ENCODE measurements around the gene PNKD. TPM values are rescaled to one million over a fixed set of nuclear protein-coding genes. Genes with fewer than 3 reads are reported as not detected.

The PNKD gene
- total RNA-seq, 1 experiment from 2014 or later, result 58.1 TPM

DNA sequence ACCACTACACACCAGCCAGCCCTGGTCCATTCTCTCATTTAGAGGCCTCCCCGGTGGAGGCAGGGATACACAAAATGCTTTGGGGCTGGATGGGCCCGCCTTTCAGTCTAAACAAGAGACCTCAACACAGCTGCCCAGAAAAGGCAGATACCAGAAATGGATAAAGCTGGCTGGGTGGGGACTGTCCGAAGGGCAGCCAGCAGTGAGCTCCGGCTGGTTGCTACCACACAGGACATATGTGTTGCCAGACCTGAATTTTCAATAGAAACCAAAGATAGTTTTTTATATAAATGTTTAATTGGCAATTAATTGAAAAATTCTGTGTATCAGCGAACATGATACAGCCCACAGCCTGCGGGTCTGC, 8.1 kb upstream of the PNKD start:
- H2AFZ ChIP-seq (ENCODE audit: low read depth, low read length, poor library complexity, severe bottlenecking), result no peak overlapping the region
- BruUV-seq (replicated peaks), result no TSS peak
- no peaks in the 10 kb centered on the region for H4K20me1 ChIP-seq (ENCODE audit: insufficient read depth)
- ATAC-seq, result no peak
- POLR2A ChIA-PET, result no interaction called here
- DNase-seq (ENCODE audit: low read depth, low spot score), result no peak
- H3K9ac ChIP-seq (ENCODE audit: low read length), result no peak overlapping the region
- no peak overlapping the region for H3K4me2 ChIP-seq (ENCODE audit: low read length)
- H3K4me1 ChIP-seq (ENCODE audit: control insufficient read depth in 1 of 2, insufficient read depth in 2 of 2, low read length in 2 of 2), result peaks cover 0 to 5% of the 10 kb centered on the region in 2 experiments; a peak in 1 of 4 replicates
- no peaks in the 10 kb centered on the region for H3K27me3 ChIP-seq (ENCODE audit: insufficient read depth, low read length)
- RAD21 ChIA-PET (ENCODE audit: low non-redundant PET in 1 of 2, low total read pairs in 2 of 2, uncharacterized antibody in 2 of 2, unreplicated experiment in 2 of 2), result no interaction called here
- intact Hi-C loops (cut with micrococcal nuclease), result no loop called here
- peaks cover 9% of the 10 kb centered on the region in 2 experiments; a peak in 2 of 4 replicates for H3K36me3 ChIP-seq (ENCODE audit: control insufficient read depth in 1 of 2, insufficient read depth in 2 of 2, low read length in 2 of 2)
- no peaks in the 10 kb centered on the region for H3K9me3 ChIP-seq (ENCODE audit: control insufficient read depth in 1 of 2, insufficient read depth in 1 of 2, low read depth in 1 of 2, low read length in 2 of 2)
- no peaks in the 10 kb centered on the region for H3K9me2 ChIP-seq (ENCODE audit: insufficient read depth)
- no peak for TF ChIP-seq EGR1 (IDR thresholded peaks at IDR 0.05; ENCODE audit: low read depth)
- TF ChIP-seq SIN3A (IDR thresholded peaks at IDR 0.05; ENCODE audit: low read depth), result no peak
- no peak for TF ChIP-seq POLR2AphosphoS5 (IDR thresholded peaks at IDR 0.05; ENCODE audit: low read depth, low read length)
- no peak for TF ChIP-seq CEBPB (IDR thresholded peaks at IDR 0.05; ENCODE audit: low read depth)
- no peak for TF ChIP-seq YY1 (IDR thresholded peaks at IDR 0.05; ENCODE audit: extremely low read depth, insufficient replicate concordance, low read depth, low read length)
- TF ChIP-seq SRF (IDR thresholded peaks at IDR 0.05; ENCODE audit: low read depth), result no peak
- no peak for TF ChIP-seq JUND (IDR thresholded peaks at IDR 0.05)
- no peak for TF ChIP-seq SP1 (IDR thresholded peaks at IDR 0.05; ENCODE audit: low read depth)
- TF ChIP-seq EZH2phosphoT487 (IDR thresholded peaks at IDR 0.05; ENCODE audit: borderline replicate concordance), result no peak
- no peak overlapping the region for H3K27ac ChIP-seq (ENCODE audit: low read depth, low read length)
- no peaks in the 10 kb centered on the region for H3K79me2 ChIP-seq (ENCODE audit: insufficient read depth, low read length)
- CTCF ChIA-PET, result interaction anchor here (0.9 kb wide), 1 partner anchor 9 kb away, joined by 3 read pairs; no protein-coding TSS in a partner anchor
- H3K4me3 ChIP-seq (replicated peaks in 1 of 2; ENCODE audit: low read depth in 1 of 2, low read length in 2 of 2), result no peak overlapping the region

DNA sequence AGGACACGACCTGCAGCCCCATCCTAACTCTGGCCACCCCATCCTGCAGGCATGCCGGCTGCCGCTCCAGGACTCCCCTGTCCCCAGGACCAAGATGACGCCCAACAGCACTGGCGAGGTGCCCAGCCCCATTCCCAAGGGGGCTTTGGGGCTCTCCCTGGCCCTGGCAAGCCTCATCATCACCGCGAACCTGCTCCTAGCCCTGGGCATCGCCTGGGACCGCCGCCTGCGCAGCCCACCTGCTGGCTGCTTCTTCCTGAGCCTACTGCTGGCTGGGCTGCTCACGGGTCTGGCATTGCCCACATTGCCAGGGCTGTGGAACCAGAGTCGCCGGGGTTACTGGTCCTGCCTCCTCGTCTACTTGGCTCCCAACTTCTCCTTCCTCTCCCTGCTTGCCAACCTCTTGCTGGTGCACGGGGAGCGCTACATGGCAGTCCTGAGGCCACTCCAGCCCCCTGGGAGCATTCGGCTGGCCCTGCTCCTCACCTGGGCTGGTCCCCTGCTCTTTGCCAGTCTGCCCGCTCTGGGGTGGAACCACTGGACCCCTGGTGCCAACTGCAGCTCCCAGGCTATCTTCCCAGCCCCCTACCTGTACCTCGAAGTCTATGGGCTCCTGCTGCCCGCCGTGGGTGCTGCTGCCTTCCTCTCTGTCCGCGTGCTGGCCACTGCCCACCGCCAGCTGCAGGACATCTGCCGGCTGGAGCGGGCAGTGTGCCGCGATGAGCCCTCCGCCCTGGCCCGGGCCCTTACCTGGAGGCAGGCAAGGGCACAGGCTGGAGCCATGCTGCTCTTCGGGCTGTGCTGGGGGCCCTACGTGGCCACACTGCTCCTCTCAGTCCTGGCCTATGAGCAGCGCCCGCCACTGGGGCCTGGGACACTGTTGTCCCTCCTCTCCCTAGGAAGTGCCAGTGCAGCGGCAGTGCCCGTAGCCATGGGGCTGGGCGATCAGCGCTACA, 7.4 kb upstream of the PNKD start:
- Histone ChIP-seq H3K9me3 (ENCODE audit: control insufficient read depth in 1 of 2, insufficient read depth in 1 of 2, low read depth in 1 of 2, low read length in 2 of 2) (no peaks in the 10 kb centered on the region), H3K9me2 (ENCODE audit: insufficient read depth) (no peaks in the 10 kb centered on the region), H3K27ac (ENCODE audit: low read depth, low read length) (no peak overlapping the region), H3K4me2 (ENCODE audit: low read length) (no peak overlapping the region), H3K79me2 (ENCODE audit: insufficient read depth, low read length) (no peaks in the 10 kb centered on the region), H3K9ac (ENCODE audit: low read length) (no peak overlapping the region), H3K27me3 (ENCODE audit: insufficient read depth, low read length) (no peaks in the 10 kb centered on the region), H3K4me3 (replicated peaks in 1 of 2; ENCODE audit: low read depth in 1 of 2, low read length in 2 of 2) (no peak overlapping the region), H4K20me1 (ENCODE audit: insufficient read depth) (no peaks in the 10 kb centered on the region), H3K4me1 (ENCODE audit: control insufficient read depth in 1 of 2, insufficient read depth in 2 of 2, low read length in 2 of 2) (peaks cover 0 to 5% of the 10 kb centered on the region in 2 experiments; a peak in 1 of 4 replicates), H2AFZ (ENCODE audit: low read depth, low read length, poor library complexity, severe bottlenecking) (no peak overlapping the region), H3K36me3 (ENCODE audit: control insufficient read depth in 1 of 2, insufficient read depth in 2 of 2, low read length in 2 of 2) (peaks cover 12 to 14% of the 10 kb centered on the region in 2 experiments; a peak in 3 of 4 replicates)
- ChIA-PET POLR2A (no interaction called here), RAD21 (ENCODE audit: low non-redundant PET in 1 of 2, low total read pairs in 2 of 2, uncharacterized antibody in 2 of 2, unreplicated experiment in 2 of 2) (no interaction called here), CTCF (interaction anchor here (0.8 kb wide), 1 partner anchor 10 kb away, joined by 3 read pairs; no protein-coding TSS in a partner anchor)
- no peak for DNase-seq (ENCODE audit: low read depth, low spot score)
- BruUV-seq (replicated peaks), result no TSS peak
- intact Hi-C loops (cut with micrococcal nuclease), result no loop called here
- no peak for ATAC-seq
- TF ChIP-seq FOSL1 (IDR thresholded peaks at IDR 0.05; ENCODE audit: low read depth) (no peak), POLR2AphosphoS5 (IDR thresholded peaks at IDR 0.05; ENCODE audit: low read depth, low read length) (no peak), SIN3A (IDR thresholded peaks at IDR 0.05; ENCODE audit: low read depth) (no peak), ELF1 (IDR thresholded peaks at IDR 0.05; ENCODE audit: borderline replicate concordance, low read depth) (no peak), TCF7L2 (IDR thresholded peaks at IDR 0.05; ENCODE audit: borderline replicate concordance, extremely low read depth, insufficient read depth, insufficient read length) (no peak), SRF (IDR thresholded peaks at IDR 0.05; ENCODE audit: low read depth) (no peak), EZH2 (IDR thresholded peaks at IDR 0.05) (no peak), YY1 (IDR thresholded peaks at IDR 0.05; ENCODE audit: extremely low read depth, insufficient replicate concordance, low read depth, low read length) (no peak), ZFX (IDR thresholded peaks at IDR 0.05) (no peak), CEBPB (IDR thresholded peaks at IDR 0.05; ENCODE audit: low read depth) (no peak), ZNF274 (IDR thresholded peaks at IDR 0.05; ENCODE audit: low read depth, low read length) (no peak), CBX3 (IDR thresholded peaks at IDR 0.05; ENCODE audit: low read depth) (no peak), EZH2phosphoT487 (IDR thresholded peaks at IDR 0.05; ENCODE audit: borderline replicate concordance) (no peak)
- TF ChIP-seq, protein P1, sequence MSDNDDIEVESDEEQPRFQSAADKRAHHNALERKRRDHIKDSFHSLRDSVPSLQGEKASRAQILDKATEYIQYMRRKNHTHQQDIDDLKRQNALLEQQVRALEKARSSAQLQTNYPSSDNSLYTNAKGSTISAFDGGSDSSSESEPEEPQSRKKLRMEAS (IDR thresholded peaks at IDR 0.05), result no peak
- TF ChIP-seq, protein P2, sequence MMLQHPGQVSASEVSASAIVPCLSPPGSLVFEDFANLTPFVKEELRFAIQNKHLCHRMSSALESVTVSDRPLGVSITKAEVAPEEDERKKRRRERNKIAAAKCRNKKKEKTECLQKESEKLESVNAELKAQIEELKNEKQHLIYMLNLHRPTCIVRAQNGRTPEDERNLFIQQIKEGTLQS (IDR thresholded peaks at IDR 0.05), result no peak
